GM21367 (cell line): ENCODE measurements around the gene ABLIM3.

Source experiments
- ATAC-seq: cut with Tn5 transposase; IDR thresholded peaks from one replicate; pipeline ENCODE4 v1.9.1; 2021; ENCODE audit not compliant: unreplicated experiment

Gene ABLIM3

GRCh38 chr5:149301049-149301743, 159.9 kb downstream of the ABLIM3 start:
- no peak for ATAC-seq

- no peak for ATAC-seq
Observed at GRCh38 chr5:149301744-149302380, 160.6 kb downstream of the ABLIM3 start.

- ATAC-seq, result no peak
Observed at GRCh38 chr5:149302641-149303040, 161.3 kb downstream of the ABLIM3 start.

GRCh38 chr5:149303210-149303609, 161.9 kb downstream of the ABLIM3 start:
- no peak for ATAC-seq

GRCh38 chr5:149304195-149305078, 163.1 kb downstream of the ABLIM3 start:
- ATAC-seq, result no peak

- ATAC-seq, result no peak
Observed at GRCh38 chr5:149309354-149309753, 168.1 kb downstream of the ABLIM3 start.
